ENCODE results near the gene PCBP1.
"Not testable (repeated sequence)": the region's sequence is repeated elsewhere in the genome, so short reads cannot be mapped to it uniquely, and the experiment has no call there.

The PCBP1 gene

GRCh38 chr2:70132244-70133126, 45.2 kb downstream of the PCBP1 start:
- H3K9me3 ChIP-seq (ENCODE audit: insufficient read depth, low read depth, low read length) = no peaks in the 10 kb centered on the region
- H3K9ac ChIP-seq (ENCODE audit: low read length) = no peak overlapping the region
- H3K27me3 ChIP-seq (ENCODE audit: insufficient read depth, low read length) = no peaks in the 10 kb centered on the region
- peak overlapping the region; percentile 19 for H3K4ac ChIP-seq (ENCODE audit: low read depth, low read length)
- H4K12ac ChIP-seq (ENCODE audit: low read depth, low read length) = no peak overlapping the region
- H3K18ac ChIP-seq (ENCODE audit: low read length) = no peak overlapping the region
- H2BK5ac ChIP-seq (ENCODE audit: low read depth, low read length, poor library complexity) = peak overlapping the region; percentile 61
- H3K79me1 ChIP-seq (ENCODE audit: low read length) = peaks cover 10% of the 10 kb centered on the region
- no peaks in the 10 kb centered on the region for H3K36me3 ChIP-seq (ENCODE audit: control insufficient read depth in 1 of 2, insufficient read depth in 2 of 2, low read length in 2 of 2)
- H4K8ac ChIP-seq (ENCODE audit: low read depth, low read length) = peak overlapping the region; percentile 72
- H2AK5ac ChIP-seq (ENCODE audit: low read length) = peak overlapping the region; percentile 88
- H4K91ac ChIP-seq (ENCODE audit: low read depth, low read length) = peak overlapping the region; percentile 72
- peak overlapping the region; percentile 54 for H3K27ac ChIP-seq (ENCODE audit: low read depth, low read length)
- no peak overlapping the region for H3K4me3 ChIP-seq (ENCODE audit: low read depth, low read length)
- H3K23ac ChIP-seq (ENCODE audit: low read length) = no peak overlapping the region
- H2BK120ac ChIP-seq (ENCODE audit: insufficient read depth, low read length, poor library complexity) = peak overlapping the region; percentile 87
- H3K4me2 ChIP-seq (ENCODE audit: low read length) = no peak overlapping the region
- H2AFZ ChIP-seq (ENCODE audit: insufficient read depth, low read length, poor library complexity) = peak overlapping the region; percentile 30
- peaks cover 7 to 20% of the 10 kb centered on the region in 2 experiments for H3K4me1 ChIP-seq (ENCODE audit: control insufficient read depth in 1 of 2, insufficient read depth in 2 of 2, low read length in 2 of 2)
- no peaks in the 10 kb centered on the region for H3K79me2 ChIP-seq (ENCODE audit: control insufficient read depth, insufficient read depth, low read length, poor library complexity)
- no CpG with 5 or more reads among the region's 8 CpGs for WGBS (ENCODE audit: extremely low coverage, insufficient coverage, insufficient read length)
- peak in 1 of 2 donors; percentile 69 for DNase-seq
- peak overlapping the region; percentile 62 for H2BK12ac ChIP-seq (ENCODE audit: low read length)
- H3K14ac ChIP-seq (ENCODE audit: low read length) = peak overlapping the region; percentile 86

- H3K27me3 ChIP-seq (ENCODE audit: insufficient read depth, low read length) = no peaks in the 10 kb centered on the region
- no peak overlapping the region for H2AFZ ChIP-seq (ENCODE audit: insufficient read depth, low read length, poor library complexity)
- peak overlapping the region; percentile 49 for H4K8ac ChIP-seq (ENCODE audit: low read depth, low read length)
- WGBS (ENCODE audit: extremely low coverage, insufficient coverage, insufficient read length) = no CpG with 5 or more reads among the region's 1 CpG
- DNase-seq = no peak
- no peak overlapping the region for H4K12ac ChIP-seq (ENCODE audit: low read depth, low read length)
- H2AK5ac ChIP-seq (ENCODE audit: low read length) = no peak overlapping the region
- peak overlapping the region; percentile 46 for H2BK120ac ChIP-seq (ENCODE audit: insufficient read depth, low read length, poor library complexity)
- H3K79me1 ChIP-seq (ENCODE audit: low read length) = peaks cover 10% of the 10 kb centered on the region
- no peak overlapping the region for H3K9ac ChIP-seq (ENCODE audit: low read length)
- peak overlapping the region; percentile 54 for H3K27ac ChIP-seq (ENCODE audit: low read depth, low read length)
- no peaks in the 10 kb centered on the region for H3K36me3 ChIP-seq (ENCODE audit: control insufficient read depth in 1 of 2, insufficient read depth in 2 of 2, low read length in 2 of 2)
- no peaks in the 10 kb centered on the region for H3K9me3 ChIP-seq (ENCODE audit: insufficient read depth, low read depth, low read length)
- H3K4ac ChIP-seq (ENCODE audit: low read depth, low read length) = no peak overlapping the region
- H2BK5ac ChIP-seq (ENCODE audit: low read depth, low read length, poor library complexity) = no peak overlapping the region
- peaks cover 7 to 18% of the 10 kb centered on the region in 2 experiments for H3K4me1 ChIP-seq (ENCODE audit: control insufficient read depth in 1 of 2, insufficient read depth in 2 of 2, low read length in 2 of 2)
- peak overlapping the region; percentile 62 for H2BK12ac ChIP-seq (ENCODE audit: low read length)
- no peak overlapping the region for H3K4me2 ChIP-seq (ENCODE audit: low read length)
- H3K23ac ChIP-seq (ENCODE audit: low read length) = no peak overlapping the region
- H4K91ac ChIP-seq (ENCODE audit: low read depth, low read length) = peak overlapping the region; percentile 72
- no peak overlapping the region for H3K14ac ChIP-seq (ENCODE audit: low read length)
- no peak overlapping the region for H3K4me3 ChIP-seq (ENCODE audit: low read depth, low read length)
- H3K18ac ChIP-seq (ENCODE audit: low read length) = no peak overlapping the region
- no peaks in the 10 kb centered on the region for H3K79me2 ChIP-seq (ENCODE audit: control insufficient read depth, insufficient read depth, low read length, poor library complexity)
These were observed 45.8 kb downstream of the PCBP1 start for GRCh38 chr2:70133127-70133452.

- no peaks in the 10 kb centered on the region for H3K36me3 ChIP-seq (ENCODE audit: control insufficient read depth in 1 of 2, insufficient read depth in 2 of 2, low read length in 2 of 2)
- H2AK5ac ChIP-seq (ENCODE audit: low read length) = peak overlapping the region; percentile 10
- H3K27ac ChIP-seq (ENCODE audit: low read depth, low read length) = no peak overlapping the region
- WGBS (ENCODE audit: extremely low coverage, insufficient coverage, insufficient read length) = no CpG with 5 or more reads among the region's 10 CpGs
- H4K91ac ChIP-seq (ENCODE audit: low read depth, low read length) = peak overlapping the region; percentile 39
- H3K4ac ChIP-seq (ENCODE audit: low read depth, low read length) = no peak overlapping the region
- H3K23ac ChIP-seq (ENCODE audit: low read length) = no peak overlapping the region
- no peak overlapping the region for H3K14ac ChIP-seq (ENCODE audit: low read length)
- no peaks in the 10 kb centered on the region for H3K27me3 ChIP-seq (ENCODE audit: insufficient read depth, low read length)
- no peak overlapping the region for H2BK5ac ChIP-seq (ENCODE audit: low read depth, low read length, poor library complexity)
- no peak overlapping the region for H3K4me3 ChIP-seq (ENCODE audit: low read depth, low read length)
- H3K4me1 ChIP-seq (ENCODE audit: control insufficient read depth in 1 of 2, insufficient read depth in 2 of 2, low read length in 2 of 2) = peaks cover 7 to 18% of the 10 kb centered on the region in 2 experiments
- no peak overlapping the region for H2BK120ac ChIP-seq (ENCODE audit: insufficient read depth, low read length, poor library complexity)
- peak; percentile 51 to 57 for DNase-seq
- no peak overlapping the region for H2AFZ ChIP-seq (ENCODE audit: insufficient read depth, low read length, poor library complexity)
- no peak overlapping the region for H3K18ac ChIP-seq (ENCODE audit: low read length)
- H4K12ac ChIP-seq (ENCODE audit: low read depth, low read length) = no peak overlapping the region
- no peaks in the 10 kb centered on the region for H3K79me2 ChIP-seq (ENCODE audit: control insufficient read depth, insufficient read depth, low read length, poor library complexity)
- H2BK12ac ChIP-seq (ENCODE audit: low read length) = peak overlapping the region; percentile 21
- H3K4me2 ChIP-seq (ENCODE audit: low read length) = no peak overlapping the region
- no peak overlapping the region for H4K8ac ChIP-seq (ENCODE audit: low read depth, low read length)
- H3K79me1 ChIP-seq (ENCODE audit: low read length) = peaks cover 10% of the 10 kb centered on the region
- H3K9ac ChIP-seq (ENCODE audit: low read length) = no peak overlapping the region
- H3K9me3 ChIP-seq (ENCODE audit: insufficient read depth, low read depth, low read length) = no peaks in the 10 kb centered on the region
These were observed 46.4 kb downstream of the PCBP1 start for GRCh38 chr2:70133491-70134322.

- not testable (repeated sequence) for H2AK5ac ChIP-seq (ENCODE audit: low read length); H3K4me2 ChIP-seq (ENCODE audit: low read length); H4K12ac ChIP-seq (ENCODE audit: low read depth, low read length); H3K27ac ChIP-seq (ENCODE audit: low read depth, low read length); H3K27me3 ChIP-seq (ENCODE audit: insufficient read depth, low read length); H3K36me3 ChIP-seq (ENCODE audit: control insufficient read depth in 1 of 2, insufficient read depth in 2 of 2, low read length in 2 of 2); H3K18ac ChIP-seq (ENCODE audit: low read length); H3K79me2 ChIP-seq (ENCODE audit: control insufficient read depth, insufficient read depth, low read length, poor library complexity); H3K4me3 ChIP-seq (ENCODE audit: low read depth, low read length); H2BK5ac ChIP-seq (ENCODE audit: low read depth, low read length, poor library complexity); H3K4ac ChIP-seq (ENCODE audit: low read depth, low read length); H3K14ac ChIP-seq (ENCODE audit: low read length); H4K91ac ChIP-seq (ENCODE audit: low read depth, low read length); H3K9me3 ChIP-seq (ENCODE audit: insufficient read depth, low read depth, low read length); H4K8ac ChIP-seq (ENCODE audit: low read depth, low read length); H2BK12ac ChIP-seq (ENCODE audit: low read length); H3K9ac ChIP-seq (ENCODE audit: low read length); H3K23ac ChIP-seq (ENCODE audit: low read length); H2AFZ ChIP-seq (ENCODE audit: insufficient read depth, low read length, poor library complexity); H2BK120ac ChIP-seq (ENCODE audit: insufficient read depth, low read length, poor library complexity)
- peak; percentile 73 to 80 for DNase-seq
- Histone ChIP-seq H3K79me1 (ENCODE audit: low read length) (peaks cover 10% of the 10 kb centered on the region), H3K4me1 (ENCODE audit: control insufficient read depth in 1 of 2, insufficient read depth in 2 of 2, low read length in 2 of 2) (peaks cover 7 to 18% of the 10 kb centered on the region in 2 experiments)
- WGBS (ENCODE audit: extremely low coverage, insufficient coverage, insufficient read length) = no CpG with 5 or more reads among the region's 10 CpGs
These were observed 47.2 kb downstream of the PCBP1 start for GRCh38 chr2:70134323-70134983.
